Peyer's patch (tissue), 4 donors: ENCODE measurements around the gene HOXD9. TPM values are rescaled to one million over a fixed set of nuclear protein-coding genes. Genes with fewer than 3 reads are reported as not detected.

Experiments
- DNase-seq, 3 donors: peaks; one replicate each; pipeline ENCODE4 v3.0.0-alpha.2; 2017 to 2019
- H3K27ac ChIP-seq, 4 donors: fragments of 200-600 bp; sonication (generic); one replicate each; pipeline ENCODE4 v1.5.1; 2016 to 2019
- H3K27me3 ChIP-seq, 2 donors: fragments of 200-600 bp; sonication (generic); one replicate each; pipeline ENCODE4 v1.5.1; 2019
- H3K36me3 ChIP-seq, 3 donors: fragments of 200-600 bp; sonication (generic); one replicate each; pipeline ENCODE4 v1.5.1; 2016 to 2019
- H3K4me1 ChIP-seq, 4 donors: fragments of 200-600 bp; sonication (generic); one replicate each; pipeline ENCODE4 v1.5.1; 2016 to 2019
- H3K4me3 ChIP-seq, 4 donors: fragments of 200-600 bp; sonication (generic); 1 replicate in 3 of 4; 2 replicates in 1 of 4; pipeline ENCODE4 v1.5.1; 2016 to 2019; ENCODE audit warnings: mild to moderate bottlenecking in 1 of 4
- H3K9me3 ChIP-seq, 4 donors: fragments of 200-600 bp; sonication (generic); one replicate each; pipeline ENCODE4 v1.5.1; 2016 to 2019; ENCODE audit warnings: mild to moderate bottlenecking in 1 of 4
- CTCF ChIP-seq, 6 experiments: fragments of 450-650 bp in 4 of 6; fragments of 200-600 bp in 2 of 6; sonication (generic) in 1 of 6; IDR thresholded peaks; one replicate each; pipeline ENCODE4 v1.5.1; 2017 to 2019; ENCODE audit warnings: antibody characterized with exemption in 6 of 6, mild to moderate bottlenecking in 3 of 6, moderate library complexity in 1 of 6
- POLR2A ChIP-seq, 2 donors: fragments of 450-650 bp; IDR thresholded peaks; one replicate each; pipeline ENCODE4 v1.5.1; 2017; ENCODE audit warnings: antibody characterized with exemption in 2 of 2, mild to moderate bottlenecking in 2 of 2, moderate library complexity in 2 of 2
- total RNA-seq, 4 donors: library from RNA; depleted of rRNA; stranded (reverse); fragments of >200 nt; gene quantifications; one replicate each; pipeline ENCODE4 v1.1.0, GENCODE V29; 2016

Gene HOXD9
- total RNA-seq, 4 donors from 2014 or later = 0.70 TPM; not detected in 3

GRCh38 chr2:176095421-176095820 is 27.1 kb upstream of the HOXD9 start:
- TF ChIP-seq CTCF (IDR thresholded peaks at IDR 0.05) (no peak), POLR2A (IDR thresholded peaks at IDR 0.05) (no peak)
- no peaks in the 10 kb centered on the region for H3K9me3 ChIP-seq
- H3K27ac ChIP-seq = no peak overlapping the region
- DNase-seq = no peak
- H3K4me3 ChIP-seq = no peak overlapping the region
- H3K4me1 ChIP-seq = peaks cover 0 to 33% (median 2%) of the 10 kb centered on the region in 4 donors
- H3K27me3 ChIP-seq = peaks cover 0 to 96% of the 10 kb centered on the region in 2 donors
- no peaks in the 10 kb centered on the region for H3K36me3 ChIP-seq

GRCh38 chr2:176096243-176096985 is 26.1 kb upstream of the HOXD9 start:
- TF ChIP-seq POLR2A (IDR thresholded peaks at IDR 0.05) (no peak), CTCF (IDR thresholded peaks at IDR 0.05) (no peak)
- H3K36me3 ChIP-seq = no peaks in the 10 kb centered on the region
- peaks cover 0 to 97% of the 10 kb centered on the region in 2 donors for H3K27me3 ChIP-seq
- H3K27ac ChIP-seq = no peak overlapping the region
- no peak for DNase-seq
- H3K4me1 ChIP-seq = peaks cover 0 to 33% (median 2%) of the 10 kb centered on the region in 4 donors
- peak overlapping the region in 2 of 4 donors; percentile 42 to 60 for H3K4me3 ChIP-seq
- no peaks in the 10 kb centered on the region for H3K9me3 ChIP-seq

GRCh38 chr2:176096986-176097819 is 25.3 kb upstream of the HOXD9 start:
- peak overlapping the region; percentile 24 to 60 (median 37) for H3K4me3 ChIP-seq
- no peaks in the 10 kb centered on the region for H3K36me3 ChIP-seq
- peak; percentile 44 to 82 (median 77) for DNase-seq
- TF ChIP-seq POLR2A (IDR thresholded peaks at IDR 0.05) (no peak), CTCF (IDR thresholded peaks at IDR 0.05) (peak; percentile 22 to 88 (median 75))
- no peaks in the 10 kb centered on the region for H3K9me3 ChIP-seq
- peaks cover 0 to 93% of the 10 kb centered on the region in 2 donors for H3K27me3 ChIP-seq
- H3K4me1 ChIP-seq = peaks cover 0 to 33% (median 2%) of the 10 kb centered on the region in 4 donors
- no peak overlapping the region for H3K27ac ChIP-seq

GRCh38 chr2:176097820-176098365 is 24.6 kb upstream of the HOXD9 start:
- Histone ChIP-seq H3K4me3 (peak overlapping the region in 3 of 4 donors; percentile 32 to 60 (median 42)), H3K36me3 (no peaks in the 10 kb centered on the region), H3K9me3 (no peaks in the 10 kb centered on the region), H3K27ac (no peak overlapping the region), H3K27me3 (peaks cover 0 to 92% of the 10 kb centered on the region in 2 donors), H3K4me1 (peaks cover 0 to 26% (median 0%) of the 10 kb centered on the region in 4 donors)
- DNase-seq = no peak
- no peak for TF ChIP-seq CTCF (IDR thresholded peaks at IDR 0.05)
- no peak for TF ChIP-seq POLR2A (IDR thresholded peaks at IDR 0.05)

- Histone ChIP-seq H3K4me1 (peaks cover 0 to 19% (median 0%) of the 10 kb centered on the region in 4 donors), H3K9me3 (no peaks in the 10 kb centered on the region), H3K27ac (no peak overlapping the region), H3K36me3 (no peaks in the 10 kb centered on the region), H3K27me3 (peaks cover 0 to 92% of the 10 kb centered on the region in 2 donors), H3K4me3 (no peak overlapping the region)
- TF ChIP-seq CTCF (IDR thresholded peaks at IDR 0.05) (no peak), POLR2A (IDR thresholded peaks at IDR 0.05) (no peak)
- peak in 2 of 3 donors; percentile 44 to 48 for DNase-seq
Measured at GRCh38 chr2:176098366-176099158, 24.0 kb upstream of the HOXD9 start.
